Mucosa of descending colon (tissue), 3 donors: ENCODE data around the gene SLC66A3. TPM values are rescaled to one million over a fixed set of nuclear protein-coding genes. Genes with fewer than 3 reads are reported as not detected.
"Not testable (repeated sequence)": the region's sequence is repeated elsewhere in the genome, so short reads cannot be mapped to it uniquely, and the experiment has no call there.

ENCODE experiments used
- ATAC-seq: fragments of 200-7000 bp; cut with Tn5 transposase; one replicate; pipeline ENCODE4 v1.9.1; 2020; ENCODE audit warnings: mild to moderate bottlenecking, moderate library complexity
- DNase-seq, 3 donors: peaks; one replicate each; pipeline ENCODE4 v3.0.0-alpha.2; 2020
- H3K36me3 ChIP-seq: fragments of 200-600 bp; one replicate; pipeline ENCODE4 v1.8.0; 2021; ENCODE audit warnings: low read depth, mild to moderate bottlenecking
- H3K4me1 ChIP-seq: fragments of 200-600 bp; one replicate; pipeline ENCODE4 v1.8.0; 2021; ENCODE audit warnings: low read depth, mild to moderate bottlenecking
- H3K4me3 ChIP-seq: fragments of 200-600 bp; one replicate; pipeline ENCODE4 v1.8.0; 2021; ENCODE audit warnings: mild to moderate bottlenecking
- H3K9me3 ChIP-seq: fragments of 200-600 bp; one replicate; pipeline ENCODE4 v1.8.0; 2021; ENCODE audit warnings: mild to moderate bottlenecking
- CTCF ChIP-seq: fragments of 200-600 bp; IDR thresholded peaks from one replicate; pipeline ENCODE4 v1.8.0; 2022; ENCODE audit warnings: antibody characterized with exemption, mild to moderate bottlenecking
- intact Hi-C, 2 donors: fragments of 100-400 bp; cut with DNase I in 1 of 2; cut with micrococcal nuclease in 1 of 2; formaldehyde crosslinking; loops; one replicate each; pipeline versions ENCODE4 v1.11.0 to v1.11.1; 2022; cut with DNase I, micrococcal nuclease
- total RNA-seq, 3 donors: library from RNA; stranded (reverse); fragmentation: NEBNext Ultra II Directional in 2 of 3; extraction: Animal tissue kit (Norgen Biotek cat#: 25700) in 2 of 3; gene quantifications; one replicate each; pipeline versions ENCODE4 v1.2.1 to v1.2.4, GENCODE V29; 2021 to 2023
- donor health status: DM: no; HTN: no; CAD: no; lungs with moderate emphysema.
- donor health status: DM: no; HTN: no; CAD: no.
- donor health status: DM: no; HTN: yes; CAD: no.

The SLC66A3 gene
- total RNA-seq, 3 donors from 2014 or later: 9.4 to 14.2 (median 12.1) TPM

GRCh38 chr2:11160256-11160655 is 5.0 kb downstream of the SLC66A3 start:
- no peaks in the 10 kb centered on the region for H3K36me3 ChIP-seq
- intact Hi-C loops: no loop called here
- no peak for TF ChIP-seq CTCF

GRCh38 chr2:11160731-11161455 is 5.6 kb downstream of the SLC66A3 start:
- Histone ChIP-seq H3K4me3 (no peak overlapping the region), H3K4me1 (peaks cover 7% of the 10 kb centered on the region), H3K36me3 (no peaks in the 10 kb centered on the region), H3K9me3 (no peaks in the 10 kb centered on the region)
- ATAC-seq (peak; percentile 54), DNase-seq (peak in 1 of 3 donors; percentile 22)
- no peak for TF ChIP-seq CTCF
- intact Hi-C loops: no loop called here

More at GRCh38 chr2:11160256-11160655, 5.0 kb downstream of the SLC66A3 start:
- ATAC-seq (no peak), DNase-seq (no peak)
- H3K4me3 ChIP-seq: no peak overlapping the region
- H3K9me3 ChIP-seq: no peaks in the 10 kb centered on the region
- H3K4me1 ChIP-seq: peaks cover 9% of the 10 kb centered on the region

GRCh38 chr2:11161747-11162146 is 6.5 kb downstream of the SLC66A3 start:
- Histone ChIP-seq H3K4me1 (no peaks in the 10 kb centered on the region), H3K36me3 (no peaks in the 10 kb centered on the region), H3K4me3 (no peak overlapping the region), H3K9me3 (no peaks in the 10 kb centered on the region)
- TF ChIP-seq CTCF: no peak
- ATAC-seq (no peak), DNase-seq (no peak)
- intact Hi-C loops: no loop called here

- Histone ChIP-seq H3K4me1 (no peaks in the 10 kb centered on the region), H3K4me3 (no peak overlapping the region), H3K36me3 (no peaks in the 10 kb centered on the region), H3K9me3 (no peaks in the 10 kb centered on the region)
- DNase-seq (no peak), ATAC-seq (no peak)
- intact Hi-C loops: no loop called here
- no peak for TF ChIP-seq CTCF
Observed at GRCh38 chr2:11163439-11164317, 8.4 kb downstream of the SLC66A3 start.

GRCh38 chr2:11165046-11165445 is 9.8 kb downstream of the SLC66A3 start:
- H3K36me3 ChIP-seq, H3K9me3 ChIP-seq, ATAC-seq, DNase-seq, intact Hi-C loops, H3K4me1 ChIP-seq, H3K4me3 ChIP-seq: not testable (repeated sequence)

GRCh38 chr2:11166476-11166875 is 11.2 kb downstream of the SLC66A3 start:
- DNase-seq: no peak
- ATAC-seq: no peak
- H3K4me1 ChIP-seq: no peaks in the 10 kb centered on the region
- TF ChIP-seq CTCF: no peak
- intact Hi-C loops: no loop called here
- no peak overlapping the region for H3K4me3 ChIP-seq
- no peaks in the 10 kb centered on the region for H3K9me3 ChIP-seq
- no peaks in the 10 kb centered on the region for H3K36me3 ChIP-seq
